ENCODE measurements around the gene SAYSD1. TPM values are rescaled to one million over a fixed set of nuclear protein-coding genes. Genes with fewer than 3 reads are reported as not detected.

The SAYSD1 gene
- total and polyA plus RNA-seq, 2 of the 8 experiments (the other 6 are each of a cell fraction or from before 2014, with no cell fraction given), result 6.7 to 7.9 TPM

- no peak for TF ChIP-seq CHD7 (IDR thresholded peaks at IDR 0.05; ENCODE audit: insufficient replicate concordance, low read length)
Measured at GRCh38 chr6:39093149-39093708, 21.8 kb downstream of the SAYSD1 start (continued).

Data from H1 (cell line).